OCI-LY7 (cell line): ENCODE data around the gene GDF11. TPM values are rescaled to one million over a fixed set of nuclear protein-coding genes. Genes with fewer than 3 reads are reported as not detected.

Source experiments
- BruUV-seq: library from RNA; stranded (reverse); fragments of 400-500 nt; replicated peaks from 2 replicates; lab custom pipeline; 2021; lab: Mats Ljungman, UMichigan
- CTCF ChIA-PET: fragments of 300-600 bp; sonication (Branson Sonifier 250); formaldehyde crosslinking; loops from one replicate; lab custom pipeline; 2022; ENCODE audit warnings: antibody characterized with exemption; ENCODE audit not compliant: unreplicated experiment; lab: Charles Lee
- POLR2A ChIA-PET: fragments of 300-600 bp; sonication (Branson Sonifier 250); formaldehyde crosslinking; loops from one replicate; lab custom pipeline; 2022; ENCODE audit warnings: antibody characterized with exemption; lab: Charles Lee
- DNase-seq: peaks from one replicate; pipeline ENCODE4 v3.0.0-alpha.2; 2015; ENCODE audit warnings: low spot score
- H2AFZ ChIP-seq: fragments of 200-600 bp; sonication (generic), shearing (Covaris generic); 2 replicates; pipeline ENCODE4 v1.6.1; 2014; ENCODE audit warnings: mild to moderate bottlenecking, antibody characterized with exemption, low read length, moderate library complexity
- H3K27ac ChIP-seq: fragments of 200-600 bp; sonication (generic); 2 replicates; pipeline ENCODE4 v1.5.1; 2014; ENCODE audit warnings: mixed run types, low read depth, mild to moderate bottlenecking, moderate library complexity, low read length, inconsistent platforms; ENCODE audit not compliant: poor library complexity, severe bottlenecking
- H3K36me3 ChIP-seq: fragments of 200-600 bp; sonication (generic); 2 replicates; pipeline ENCODE4 v1.6.1; 2014; ENCODE audit warnings: mild to moderate bottlenecking, antibody characterized with exemption, low read length, moderate library complexity, mixed read lengths; ENCODE audit not compliant: insufficient read depth
- H3K4me1 ChIP-seq: fragments of 200-600 bp; sonication (generic); 2 replicates; pipeline ENCODE4 v1.5.1; 2014; ENCODE audit warnings: mild to moderate bottlenecking, low read length; ENCODE audit not compliant: insufficient read depth, poor library complexity, severe bottlenecking
- H3K4me2 ChIP-seq: fragments of 200-600 bp; sonication (generic); 2 replicates; pipeline ENCODE4 v1.6.1; 2014; ENCODE audit warnings: mild to moderate bottlenecking, low read length
- H3K4me3 ChIP-seq: fragments of 200-600 bp; sonication (generic); 2 replicates; pipeline ENCODE4 v1.5.1; 2014; ENCODE audit warnings: mild to moderate bottlenecking, low read depth, low read length; ENCODE audit not compliant: poor library complexity, severe bottlenecking
- H3K79me2 ChIP-seq: fragments of 200-600 bp; sonication (generic); 2 replicates; pipeline ENCODE4 v1.6.1; 2016; ENCODE audit warnings: low read depth, mild to moderate bottlenecking, low read length, moderate library complexity, mixed read lengths; ENCODE audit not compliant: insufficient read depth
- H3K9me2 ChIP-seq: fragments of 200-600 bp; sonication (generic); 2 replicates; pipeline ENCODE4 v1.6.1; 2016; ENCODE audit warnings: mild to moderate bottlenecking, low read length, mixed read lengths; ENCODE audit not compliant: insufficient read depth
- H3K9me3 ChIP-seq: fragments of 200-600 bp; sonication (generic); 2 replicates; pipeline ENCODE4 v1.6.1; 2014; ENCODE audit warnings: mild to moderate bottlenecking, mixed run types, low read length, mixed read lengths
- H4K20me1 ChIP-seq: fragments of 200-600 bp; sonication (generic); 2 replicates; pipeline ENCODE4 v1.6.1; 2014; ENCODE audit warnings: mild to moderate bottlenecking, antibody characterized with exemption, low read length, moderate library complexity, mixed read lengths; ENCODE audit not compliant: insufficient read depth
- CTCF ChIP-seq: fragments of 200-600 bp; sonication (generic); conservative IDR thresholded peaks from 2 replicates; pipeline ENCODE4 v1.5.1; 2014; ENCODE audit warnings: mild to moderate bottlenecking, antibody characterized with exemption, low read length, moderate library complexity, mixed read lengths
- EZH2phosphoT487 ChIP-seq: fragments of 200-600 bp; sonication (generic); IDR thresholded peaks from 2 replicates; pipeline ENCODE4 v1.6.1; 2018; ENCODE audit warnings: low read depth, borderline replicate concordance, mild to moderate bottlenecking, mixed run types, antibody characterized with exemption, low read length, moderate library complexity, mixed read lengths
- intact Hi-C: fragments of 100-400 bp; cut with micrococcal nuclease; formaldehyde crosslinking; loops from one replicate; pipeline ENCODE4 v1.10.0; 2022; ENCODE audit not compliant: unreplicated experiment
- total RNA-seq, 2 experiments: library from RNA; depleted of rRNA in 1 of 2; stranded (reverse); fragments of >200 nt in 1 of 2; shearing (Covaris generic) in 1 of 2; gene quantifications; 2 replicates each; pipeline ENCODE4 v1.2.3, GENCODE V29; 2014 to 2022

Gene GDF11
- total RNA-seq, 2 experiments from 2014 or later = 5.2 to 19.9 TPM

- Histone ChIP-seq H3K4me1 (no peaks in the 10 kb centered on the region), H3K79me2 (no peaks in the 10 kb centered on the region), H2AFZ (no peak overlapping the region), H3K27ac (no peak overlapping the region), H3K4me2 (no peak overlapping the region), H4K20me1 (no peaks in the 10 kb centered on the region), H3K36me3 (no peaks in the 10 kb centered on the region), H3K9me3 (no peaks in the 10 kb centered on the region), H3K9me2 (no peaks in the 10 kb centered on the region), H3K4me3 (no peak overlapping the region)
- BruUV-seq = no TSS peak
- CTCF ChIA-PET = no interaction called here
- intact Hi-C loops = no loop called here
- no peak for TF ChIP-seq CTCF
- TF ChIP-seq EZH2phosphoT487 = no peak
- POLR2A ChIA-PET = interaction anchor here (1.0 kb wide), 1 partner anchor 11 kb away, joined by 3 read pairs; no protein-coding TSS in a partner anchor
- DNase-seq = no peak
These were observed 42.5 kb upstream of the GDF11 start for GRCh38 chr12:55700255-55701018.

- H3K4me1 ChIP-seq = peaks cover 8% of the 10 kb centered on the region
- no peaks in the 10 kb centered on the region for H4K20me1 ChIP-seq
- H3K4me2 ChIP-seq = no peak overlapping the region
- H3K9me3 ChIP-seq = no peaks in the 10 kb centered on the region
- H3K27ac ChIP-seq = no peak overlapping the region
- H3K36me3 ChIP-seq = no peaks in the 10 kb centered on the region
- no peak overlapping the region for H3K4me3 ChIP-seq
- ChIA-PET POLR2A (no interaction called here), CTCF (no interaction called here)
- H3K79me2 ChIP-seq = no peaks in the 10 kb centered on the region
- intact Hi-C loops = no loop called here
- H3K9me2 ChIP-seq = no peaks in the 10 kb centered on the region
- H2AFZ ChIP-seq = no peak overlapping the region
- no TSS peak for BruUV-seq
- DNase-seq = no peak
- TF ChIP-seq EZH2phosphoT487 (no peak), CTCF (no peak)
These were observed 40.1 kb upstream of the GDF11 start for GRCh38 chr12:55702861-55703260.

GRCh38 chr12:55703288-55703687 lies 39.6 kb upstream of the GDF11 start:
- no peak overlapping the region for H3K4me3 ChIP-seq
- intact Hi-C loops = no loop called here
- H3K36me3 ChIP-seq = no peaks in the 10 kb centered on the region
- ChIA-PET POLR2A (no interaction called here), CTCF (no interaction called here)
- TF ChIP-seq EZH2phosphoT487 (no peak), CTCF (no peak)
- H3K4me1 ChIP-seq = peaks cover 11% of the 10 kb centered on the region
- no peaks in the 10 kb centered on the region for H3K9me3 ChIP-seq
- H3K79me2 ChIP-seq = no peaks in the 10 kb centered on the region
- no peak overlapping the region for H3K4me2 ChIP-seq
- no peak for DNase-seq
- no peaks in the 10 kb centered on the region for H4K20me1 ChIP-seq
- no peaks in the 10 kb centered on the region for H3K9me2 ChIP-seq
- no TSS peak for BruUV-seq
- H2AFZ ChIP-seq = no peak overlapping the region
- H3K27ac ChIP-seq = no peak overlapping the region
